Tongue (tissue), 2 donors: ENCODE data around the gene UGT1A10. TPM values are rescaled to one million over a fixed set of nuclear protein-coding genes. Genes with fewer than 3 reads are reported as not detected.
"Not testable (repeated sequence)": the region's sequence is repeated elsewhere in the genome, so short reads cannot be mapped to it uniquely, and the experiment has no call there.

ENCODE experiments used
- DNase-seq: peaks from one replicate; pipeline ENCODE4 v3.0.0-alpha.2; 2015
- total RNA-seq: library from RNA; depleted of rRNA; stranded (reverse); fragments of >200 nt; gene quantifications from one replicate; pipeline ENCODE4 v1.2.3, GENCODE V29; 2014

Gene UGT1A10
- not detected for total RNA-seq

DNA sequence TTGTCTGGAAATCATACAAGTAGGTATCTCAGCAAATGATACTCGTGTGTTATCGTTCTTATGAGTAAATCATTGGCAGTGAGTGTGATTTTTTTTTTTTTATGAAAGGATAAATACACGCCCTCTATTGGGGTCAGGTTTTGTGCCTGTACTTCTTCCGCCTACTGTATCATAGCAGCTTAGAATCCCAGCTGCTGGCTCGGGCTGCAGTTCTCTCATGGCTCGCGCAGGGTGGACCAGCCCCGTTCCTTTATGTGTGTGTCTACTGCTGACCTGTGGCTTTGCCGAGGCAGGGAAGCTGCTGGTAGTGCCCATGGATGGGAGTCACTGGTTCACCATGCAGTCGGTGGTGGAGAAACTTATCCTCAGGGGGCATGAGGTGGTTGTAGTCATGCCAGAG, at the start of gene UGT1A10:
TSS of gene UGT1A10 (plus strand) at position 143 of the 400 bp plus-strand sequence. CDS start at position 218, 75 bp downstream.
- not testable (repeated sequence) for DNase-seq

DNA sequence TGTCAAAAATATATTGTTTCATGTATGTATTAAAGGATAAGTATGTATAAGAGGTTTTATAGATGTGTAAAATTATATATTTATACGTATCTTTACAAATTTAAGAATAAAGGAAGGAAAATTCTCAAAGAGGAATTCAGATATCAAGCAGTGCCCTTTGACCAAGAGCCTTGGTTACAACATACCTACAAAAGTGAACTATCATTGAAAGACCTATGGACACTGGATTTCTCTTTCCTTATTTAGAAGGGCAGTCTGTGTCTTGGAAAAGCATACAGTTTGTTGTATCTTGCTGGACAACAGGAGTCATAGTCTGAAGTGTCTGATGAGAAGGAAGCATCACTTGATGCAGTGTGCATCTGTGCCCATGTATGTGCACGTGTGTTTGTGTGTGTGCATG, 47.8 kb upstream of the UGT1A10 start:
- no peak for DNase-seq

DNA sequence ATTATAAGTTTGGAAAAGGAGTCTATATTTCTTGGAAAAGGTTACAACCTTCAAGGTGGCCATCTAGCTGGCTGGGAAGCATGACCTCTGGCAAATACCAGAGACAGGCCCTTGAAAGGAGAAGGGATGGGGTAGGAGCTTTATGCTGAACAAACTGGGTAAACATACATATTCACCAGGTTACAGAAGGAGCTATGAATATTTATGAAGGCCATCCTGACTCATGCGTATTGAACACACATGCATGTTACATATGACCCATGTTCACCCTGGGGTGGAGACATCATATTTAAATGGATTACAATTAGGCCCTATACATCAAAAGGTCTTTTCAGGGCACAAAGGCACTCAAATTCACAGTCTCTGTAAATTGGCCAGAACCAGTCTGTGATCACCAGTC, 43.5 kb upstream of the UGT1A10 start:
- DNase-seq: not testable (repeated sequence)

DNA sequence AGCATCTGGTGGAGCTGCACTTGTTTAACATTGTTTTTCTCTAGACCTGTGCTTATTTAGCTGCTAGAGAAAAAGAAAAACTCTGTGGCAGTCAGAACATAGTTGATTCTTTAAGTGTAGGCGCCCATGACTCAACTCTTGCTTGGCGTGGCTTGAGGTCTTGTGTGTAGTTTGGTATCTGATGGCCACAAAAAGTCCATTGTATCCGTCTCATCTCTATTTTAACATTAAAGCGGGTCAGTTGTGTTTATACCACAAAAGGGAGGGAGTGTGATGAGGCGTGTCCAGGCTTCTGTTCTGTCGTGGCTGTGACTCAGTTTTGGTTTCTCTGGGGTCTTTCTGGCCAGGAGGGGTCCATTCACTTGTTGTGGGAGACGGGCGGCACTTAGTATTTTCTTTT, 43.0 kb upstream of the UGT1A10 start:
- DNase-seq: no peak

DNA sequence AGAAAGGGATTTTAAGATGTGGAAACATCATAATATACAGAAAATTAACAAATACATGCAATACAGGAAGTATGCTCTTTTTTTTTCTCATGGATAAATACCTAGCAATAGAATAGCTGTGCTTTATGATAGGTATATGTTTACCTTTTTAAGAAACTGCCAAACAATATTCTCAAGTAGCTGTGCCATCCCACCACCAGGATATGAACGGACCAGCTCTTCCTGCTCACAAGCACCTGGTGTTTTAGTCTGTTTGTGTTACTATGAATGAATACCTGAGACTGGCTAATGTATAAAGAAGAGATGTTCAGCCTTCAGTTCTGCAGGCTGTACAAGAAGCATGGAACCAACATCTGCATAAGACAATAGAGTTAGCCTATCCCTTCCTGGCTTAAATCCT, 38.7 kb upstream of the UGT1A10 start:
- no peak for DNase-seq

DNA sequence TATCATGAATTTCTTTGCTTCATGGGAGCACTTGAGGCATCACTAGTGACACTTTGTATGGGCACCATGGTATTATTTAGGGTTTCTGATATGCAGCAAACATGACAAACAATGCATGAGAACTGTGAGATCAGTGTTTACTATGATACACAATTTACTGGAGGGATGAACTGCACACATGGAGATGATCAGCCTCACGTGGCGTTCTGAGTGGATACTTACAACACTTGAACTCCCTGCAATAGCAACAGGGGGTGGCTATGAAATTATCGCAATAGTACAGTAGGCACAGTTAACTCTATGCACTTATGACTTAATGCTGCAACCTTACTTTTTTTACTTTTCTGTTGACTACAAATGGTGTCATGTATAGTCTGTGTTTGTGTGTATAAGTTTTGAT, 37.3 kb upstream of the UGT1A10 start:
- no peak for DNase-seq

DNA sequence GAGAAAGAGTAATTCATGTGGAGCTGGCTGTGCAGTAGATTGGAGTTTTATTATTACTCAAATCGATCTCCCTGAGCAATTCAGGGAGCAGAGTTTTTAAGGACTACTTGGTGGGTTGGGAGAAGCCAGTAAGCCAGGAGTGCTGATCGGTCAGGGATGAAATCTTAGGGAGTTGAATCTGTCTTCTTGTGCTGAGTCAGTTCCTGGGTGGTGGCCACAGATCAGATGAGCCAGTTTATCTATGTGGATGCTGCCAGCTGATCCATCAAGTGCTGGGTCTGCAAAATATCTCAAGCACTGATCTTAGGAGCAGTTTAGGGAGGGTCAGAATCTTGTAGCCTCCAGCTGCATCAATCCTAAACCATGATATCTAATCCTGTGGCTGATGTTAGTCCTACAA, 35.9 kb upstream of the UGT1A10 start:
- no peak for DNase-seq

DNA sequence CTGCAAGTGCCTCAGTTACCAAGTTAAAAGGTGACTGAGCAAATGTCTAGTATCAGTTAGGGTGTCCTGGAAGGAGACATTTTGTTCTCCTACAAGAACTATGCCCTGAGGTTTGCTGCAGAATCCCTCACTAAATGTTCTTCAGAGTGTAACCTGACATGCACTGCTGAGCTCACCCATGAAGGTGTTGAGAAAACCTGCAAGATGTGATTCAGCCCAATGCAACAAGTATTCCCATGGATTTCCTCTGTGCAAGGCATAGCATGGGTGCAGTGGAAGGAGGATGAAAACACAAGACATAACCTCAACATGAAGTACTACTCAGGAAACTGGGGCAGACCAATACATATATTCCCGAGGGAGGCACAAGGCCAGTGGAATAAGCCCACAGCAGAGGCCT, 34.2 kb upstream of the UGT1A10 start:
- DNase-seq: no peak

DNA sequence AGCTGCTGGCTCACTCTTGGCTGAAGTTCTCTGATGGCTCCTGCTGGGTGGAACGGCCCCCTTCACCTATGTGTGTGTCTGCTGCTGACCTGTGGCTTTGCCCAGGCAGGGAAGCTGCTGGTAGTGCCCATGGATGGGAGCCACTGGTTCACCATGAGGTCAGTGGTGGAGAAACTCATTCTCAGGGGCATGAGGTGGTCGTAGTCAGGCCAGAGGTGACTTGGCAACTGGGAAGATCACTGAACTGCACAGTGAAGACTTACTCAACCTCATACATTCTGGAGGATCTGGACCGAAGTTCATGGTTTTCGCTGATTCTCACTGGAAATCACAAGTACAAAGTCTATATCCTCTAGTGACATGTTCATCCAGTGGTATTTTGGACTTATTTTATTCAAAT, 32.7 kb upstream of the UGT1A10 start:
- DNase-seq: no peak

DNA sequence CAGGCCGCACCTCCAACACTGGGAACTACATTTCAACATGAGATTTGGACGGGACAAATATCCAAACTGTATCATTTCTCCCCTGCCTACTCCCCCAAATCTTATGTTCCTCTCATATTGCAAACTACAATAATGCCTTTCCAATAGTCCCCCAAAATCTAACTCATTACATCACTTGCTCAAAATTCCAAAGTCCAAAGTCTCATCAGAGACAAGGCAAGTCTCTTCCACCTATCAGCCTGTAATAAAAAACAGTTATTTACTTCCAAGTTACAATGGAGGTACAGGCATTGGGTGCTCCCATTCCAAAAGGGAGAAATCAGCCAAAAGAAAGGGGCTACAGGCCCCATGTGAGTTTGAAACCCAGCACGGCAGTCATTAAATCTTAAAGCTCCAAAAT, 31.4 kb upstream of the UGT1A10 start:
- no peak for DNase-seq

DNA sequence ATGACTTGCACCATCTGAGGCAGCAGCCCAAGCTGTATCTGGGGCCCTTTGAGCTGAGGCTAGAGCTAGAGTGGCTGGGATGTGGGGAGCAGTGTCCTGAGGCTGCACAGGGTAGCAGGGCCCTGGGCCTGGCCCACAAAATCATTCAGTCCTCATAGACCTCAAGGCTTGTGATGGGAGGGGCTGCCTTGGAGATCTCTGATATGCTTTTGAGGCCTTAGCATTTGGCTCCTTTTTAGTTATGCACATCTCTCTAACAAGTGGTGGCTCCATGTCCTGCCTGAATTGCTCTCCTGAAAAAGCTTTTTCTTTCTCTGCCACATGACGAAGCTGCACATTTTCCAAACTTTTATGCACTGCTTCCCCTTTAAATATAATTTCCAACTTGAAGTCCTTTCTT, 30.6 kb upstream of the UGT1A10 start:
- no peak for DNase-seq

DNA sequence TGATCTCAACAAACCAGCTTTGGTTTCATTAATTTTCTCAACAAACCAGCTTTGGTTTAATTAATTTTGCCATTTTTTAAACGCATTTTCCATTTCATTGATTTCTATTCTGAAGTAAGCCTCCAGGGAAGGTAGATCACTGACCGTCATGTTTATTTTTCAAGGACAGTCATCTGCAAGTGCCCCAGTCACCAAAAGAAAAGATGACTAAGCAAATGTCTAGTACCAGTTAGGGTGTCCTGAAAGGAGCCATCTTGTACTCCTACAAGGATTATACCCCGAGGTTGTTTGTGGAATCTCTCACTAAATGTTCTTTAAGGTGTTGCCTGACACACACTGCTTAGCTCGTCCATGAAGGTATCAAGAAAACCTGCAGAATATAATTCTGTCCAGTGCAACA, 25.0 kb upstream of the UGT1A10 start:
- no peak for DNase-seq

DNA sequence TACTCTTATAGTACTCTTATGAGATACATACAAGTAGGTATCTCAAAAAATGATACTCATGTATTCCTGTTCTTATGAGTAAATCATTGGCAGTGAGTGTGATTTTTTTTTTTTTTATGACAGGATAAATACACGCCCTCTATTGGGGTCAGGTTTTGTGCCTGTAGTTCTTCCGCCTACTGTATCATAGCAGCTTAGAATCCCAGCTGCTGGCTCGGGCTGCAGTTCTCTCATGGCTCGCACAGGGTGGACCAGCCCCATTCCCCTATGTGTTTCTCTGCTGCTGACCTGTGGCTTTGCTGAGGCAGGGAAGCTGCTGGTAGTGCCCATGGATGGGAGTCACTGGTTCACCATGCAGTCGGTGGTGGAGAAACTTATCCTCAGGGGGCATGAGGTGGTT, 18.8 kb upstream of the UGT1A10 start, which contains the start of gene UGT1A8:
TSS of gene UGT1A8 (plus strand) at position 158 of the 400 bp plus-strand sequence. CDS start at position 233, 75 bp downstream.
- not testable (repeated sequence) for DNase-seq

DNA sequence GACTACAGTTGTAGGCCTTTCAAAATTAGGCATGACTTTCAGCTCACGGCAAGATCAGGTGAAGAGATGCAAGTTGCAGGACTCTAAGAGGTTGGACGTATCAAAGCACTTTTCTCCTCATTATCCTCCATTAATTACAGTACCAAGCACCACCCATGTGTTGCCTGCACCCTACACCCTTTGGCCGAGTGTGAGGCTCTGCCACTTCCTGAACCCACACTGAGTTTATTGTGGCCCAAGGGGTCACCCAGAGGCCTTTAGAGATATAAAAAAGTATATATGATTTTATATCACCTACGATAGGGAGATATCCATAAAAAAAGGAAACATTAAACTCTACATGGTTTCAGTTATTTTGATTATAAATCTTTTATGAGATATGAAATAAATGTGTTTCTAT, 16.0 kb upstream of the UGT1A10 start:
- DNase-seq: no peak

DNA sequence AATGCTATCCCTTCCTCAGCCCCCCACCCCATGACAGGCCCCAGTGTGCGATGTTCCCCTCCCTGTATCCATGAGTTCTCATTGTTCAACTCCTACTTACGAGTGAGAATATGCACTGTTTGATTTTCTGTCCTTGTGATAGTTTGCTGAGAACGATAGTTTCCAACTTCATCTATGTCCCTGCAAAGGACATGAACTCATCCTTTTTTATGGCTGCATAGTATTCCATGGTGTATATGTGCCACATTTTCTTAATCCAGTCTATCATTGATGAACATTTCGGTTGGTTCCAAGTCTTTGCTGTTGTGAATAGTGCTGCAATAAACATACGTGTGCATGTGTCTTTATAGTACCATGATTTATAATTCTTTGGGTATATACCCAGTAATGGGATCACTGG, 14.4 kb upstream of the UGT1A10 start:
- DNase-seq: not testable (repeated sequence)

DNA sequence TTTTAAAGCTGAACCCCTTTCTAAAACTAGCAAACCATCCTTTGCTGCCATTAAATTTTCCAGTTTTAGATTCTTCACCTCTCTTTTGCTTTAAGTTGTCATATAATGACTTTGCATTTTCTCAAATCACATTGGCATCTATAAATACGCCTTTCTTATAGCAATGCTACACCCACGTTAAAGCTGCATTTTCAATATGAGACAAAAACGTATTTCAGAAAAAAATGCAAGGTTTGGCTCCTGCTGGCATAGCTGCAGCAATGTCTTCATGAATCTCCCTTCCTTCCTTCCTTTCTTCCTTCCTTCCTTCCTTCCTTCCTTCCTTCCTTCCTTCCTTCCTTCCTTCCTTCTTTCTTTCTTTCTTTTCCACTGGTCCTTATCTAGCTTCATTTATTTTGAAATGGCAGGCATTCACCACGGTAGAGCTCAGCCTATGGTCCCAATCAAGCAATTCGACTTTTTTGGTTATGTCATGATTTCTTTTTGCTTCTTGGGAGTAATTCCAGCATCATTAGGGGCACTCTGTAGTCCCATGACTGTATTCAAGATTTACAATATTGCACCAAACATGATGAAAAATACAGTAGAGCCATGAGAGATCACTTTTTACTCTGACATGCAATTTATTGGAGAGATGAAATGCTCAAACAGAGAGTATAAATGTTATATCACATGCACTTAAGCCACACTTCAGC, 8.8 kb upstream of the UGT1A10 start:
- DNase-seq: no peak

DNA sequence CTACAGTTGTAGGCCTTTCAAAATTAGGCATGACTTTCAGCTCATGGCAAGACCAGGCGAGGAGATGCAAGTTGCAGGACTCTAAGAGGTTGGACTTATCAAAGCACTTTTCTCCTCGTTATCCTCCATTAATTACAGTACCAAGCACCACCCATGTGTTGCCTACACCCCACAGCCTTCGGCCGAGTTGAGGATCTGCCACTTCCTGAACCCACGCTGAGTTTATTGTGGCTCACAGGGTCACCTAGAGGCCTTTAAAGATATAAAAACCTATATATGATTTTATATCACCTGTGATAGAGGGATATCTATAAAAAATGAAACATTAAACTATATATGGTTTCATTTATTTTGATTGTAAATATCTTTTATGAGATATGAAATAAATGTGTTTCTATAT, 2.6 kb downstream of the UGT1A10 start:
- no peak for DNase-seq

DNA sequence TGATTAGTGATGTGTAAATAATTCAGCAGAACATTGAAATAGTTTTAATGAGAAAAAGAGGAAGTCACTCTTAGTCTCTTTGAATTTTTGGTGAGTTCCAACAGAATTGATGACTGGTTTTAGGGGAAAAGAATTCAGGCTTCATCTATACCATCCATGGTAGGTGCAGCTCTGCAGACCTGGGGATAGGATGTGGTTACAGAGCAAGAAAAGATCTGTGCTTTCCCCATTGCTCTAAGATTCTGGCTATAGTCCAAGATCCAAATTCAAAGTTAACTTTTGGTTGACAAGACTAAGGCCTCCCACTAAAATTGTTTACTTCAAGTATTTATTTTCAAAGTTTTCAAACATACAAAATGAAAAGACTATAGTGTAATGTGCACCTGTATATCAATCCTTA, 3.6 kb downstream of the UGT1A10 start:
- no peak for DNase-seq

DNA sequence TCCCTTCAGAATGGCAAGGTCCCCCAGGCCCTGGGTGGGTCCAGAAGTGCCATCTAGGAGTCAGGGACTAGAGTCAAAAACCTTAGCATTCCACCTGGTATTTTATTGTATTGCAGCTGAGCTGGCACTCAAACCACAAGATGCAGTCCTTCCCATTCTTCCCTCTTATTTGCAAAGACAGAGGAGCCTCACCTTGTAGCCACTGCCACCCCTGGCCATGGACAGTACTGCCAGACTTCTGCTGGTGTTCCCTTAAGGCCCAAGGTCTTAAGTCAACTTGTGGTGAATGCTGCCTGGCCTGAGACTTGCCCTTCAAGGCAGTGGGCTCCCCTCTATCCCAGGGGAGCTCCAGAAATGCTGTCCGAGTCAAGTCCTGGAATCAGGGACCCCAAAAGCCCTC, 6.9 kb downstream of the UGT1A10 start:
- no peak for DNase-seq

DNA sequence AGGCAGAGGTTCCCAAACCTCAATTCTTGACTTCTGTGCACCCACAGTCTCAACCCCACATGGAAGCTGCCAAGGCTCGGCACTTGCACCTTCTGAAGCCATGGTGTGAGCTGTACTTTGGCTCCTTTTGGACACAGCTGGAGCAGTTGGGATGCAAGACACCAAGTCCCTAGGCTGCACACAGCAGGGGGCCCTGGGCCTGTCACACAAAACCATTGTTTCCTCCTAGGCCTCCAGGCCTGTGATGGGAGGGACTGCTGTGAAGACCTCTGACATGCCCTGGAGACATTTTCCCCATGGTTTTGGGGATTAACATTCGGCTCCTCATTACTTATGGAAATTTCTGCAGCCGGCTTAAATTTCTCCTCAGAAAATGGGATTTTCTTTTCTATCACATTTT, 9.8 kb downstream of the UGT1A10 start:
- not testable (repeated sequence) for DNase-seq

DNA sequence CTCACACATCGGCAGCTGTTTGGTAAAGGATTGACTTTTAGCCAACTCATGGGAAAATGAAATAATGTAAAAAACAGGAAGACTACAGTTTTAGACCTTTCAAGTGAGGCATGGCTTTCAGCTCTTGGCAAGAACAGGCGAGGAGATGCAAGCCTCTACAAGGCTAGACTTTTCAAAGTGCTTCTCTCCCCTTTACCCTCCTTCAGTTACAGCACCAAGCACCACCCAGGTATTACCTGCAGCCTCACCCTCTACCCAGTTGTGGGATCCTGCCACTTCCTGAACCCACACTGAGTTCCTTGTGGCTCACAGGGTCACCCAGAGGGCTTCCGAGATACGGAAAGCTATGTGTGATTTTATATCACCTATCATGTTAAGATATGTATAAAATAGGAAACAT, 14.7 kb downstream of the UGT1A10 start:
- DNase-seq: peak; percentile 0

DNA sequence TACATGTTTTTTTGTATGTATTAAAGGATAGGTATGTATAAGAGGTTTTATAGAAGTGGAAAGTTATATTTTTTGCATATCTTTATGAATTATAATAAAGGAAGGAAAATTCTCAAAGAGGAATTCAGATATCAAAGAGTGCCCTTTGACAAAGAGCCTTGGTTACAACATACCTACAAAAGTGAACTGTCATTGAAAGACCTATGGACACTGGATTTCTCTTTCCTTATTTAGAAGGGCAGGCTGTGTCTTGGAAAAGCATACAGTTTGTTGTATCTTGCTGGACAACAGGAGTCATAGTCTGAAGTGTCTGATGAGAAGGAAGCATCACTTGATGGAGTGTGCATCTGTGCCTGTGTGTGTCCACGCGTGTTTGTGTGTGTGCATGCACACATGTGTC, 15.2 kb downstream of the UGT1A10 start:
- no peak for DNase-seq

DNA sequence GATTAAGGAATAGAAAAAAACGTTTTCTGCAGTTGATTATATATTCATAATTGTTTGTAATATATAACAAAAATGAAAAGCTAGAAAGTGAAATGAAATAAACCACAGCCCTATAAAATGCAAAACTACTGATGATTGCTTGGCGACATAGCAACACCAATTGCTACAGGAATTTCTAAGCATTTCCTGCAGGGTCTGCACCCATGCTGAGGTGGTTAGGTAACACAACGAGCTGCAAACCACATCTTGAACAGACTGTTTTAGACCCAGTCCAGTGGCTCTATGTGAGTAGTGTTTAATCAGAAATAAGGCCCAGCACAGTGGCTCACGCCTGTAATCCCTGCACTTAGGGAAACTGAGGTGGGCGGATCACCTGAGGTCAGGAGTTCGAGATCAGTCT, 18.3 kb downstream of the UGT1A10 start:
- no peak for DNase-seq

DNA sequence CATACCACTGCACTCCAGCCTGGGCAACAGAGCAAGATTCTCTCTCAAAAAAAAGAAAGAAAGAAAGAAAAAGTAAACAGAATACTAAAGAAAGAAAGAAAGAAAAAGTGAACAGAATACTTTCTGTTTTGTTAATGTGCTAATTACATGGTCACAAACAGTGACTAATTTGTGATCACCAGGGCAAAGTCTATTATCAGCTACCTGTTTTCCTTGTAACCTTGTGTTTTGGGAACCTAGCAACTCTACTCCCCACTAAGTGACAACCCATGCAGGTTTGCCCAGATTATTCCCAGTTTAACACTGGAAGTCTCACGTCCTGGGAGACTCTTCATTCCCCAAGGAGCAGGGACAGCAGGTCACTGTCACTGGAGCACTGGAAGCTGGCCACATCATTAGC, 18.8 kb downstream of the UGT1A10 start:
- DNase-seq: no peak

DNA sequence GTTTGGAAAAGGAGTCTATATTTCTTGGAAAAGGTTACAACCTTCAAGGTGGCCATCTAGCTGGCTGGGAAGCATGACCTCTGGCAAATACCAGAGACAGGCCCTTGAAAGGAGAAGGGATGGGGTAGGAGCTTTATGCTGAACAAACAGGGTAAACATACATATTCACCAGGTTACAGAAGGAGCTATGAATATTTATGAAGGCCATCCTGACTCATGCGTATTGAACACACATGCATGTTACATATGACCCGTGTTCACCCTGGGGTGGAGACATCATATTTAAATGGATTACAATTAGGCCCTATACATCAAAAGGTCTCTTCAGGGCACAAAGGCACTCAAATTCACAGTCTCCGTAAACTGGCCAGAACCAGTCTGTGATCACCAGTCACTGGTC, 19.7 kb downstream of the UGT1A10 start:
- DNase-seq: not testable (repeated sequence)
